Left kidney (tissue), 2 donors: ENCODE measurements around the gene TMEM131. TPM values are rescaled to one million over a fixed set of nuclear protein-coding genes. Genes with fewer than 3 reads are reported as not detected.

Source experiments
- DNase-seq: peaks from one replicate; pipeline ENCODE4 v3.0.0-alpha.2; 2013
- polyA plus RNA-seq: library from polyadenylated mRNA; unstranded; fragments of 120-200 nt; gene quantifications from one replicate; pipeline ENCODE4 v1.2.1, GENCODE V29; 2013; ENCODE audit not compliant: insufficient read length

Gene TMEM131
- polyA plus RNA-seq, 1 donor = 58.1 TPM

DNA sequence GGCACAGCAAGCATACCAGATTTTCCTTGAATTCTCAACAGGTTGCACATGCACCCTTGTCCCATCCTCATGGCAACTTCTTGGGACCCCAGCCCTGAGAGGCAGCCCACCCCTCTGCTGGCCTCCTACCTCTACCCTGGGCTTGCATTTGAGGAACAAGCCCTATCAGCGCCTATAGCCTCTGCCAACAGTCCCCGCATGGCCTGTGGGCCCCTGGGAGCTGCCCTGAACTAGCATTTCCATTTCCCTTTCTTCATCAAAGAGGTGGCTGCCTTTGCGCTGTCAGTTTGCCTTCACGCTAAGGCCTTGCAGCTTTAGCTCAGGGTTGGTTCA lies 287.7 kb downstream of the TMEM131 start:
- no peak for DNase-seq

DNA sequence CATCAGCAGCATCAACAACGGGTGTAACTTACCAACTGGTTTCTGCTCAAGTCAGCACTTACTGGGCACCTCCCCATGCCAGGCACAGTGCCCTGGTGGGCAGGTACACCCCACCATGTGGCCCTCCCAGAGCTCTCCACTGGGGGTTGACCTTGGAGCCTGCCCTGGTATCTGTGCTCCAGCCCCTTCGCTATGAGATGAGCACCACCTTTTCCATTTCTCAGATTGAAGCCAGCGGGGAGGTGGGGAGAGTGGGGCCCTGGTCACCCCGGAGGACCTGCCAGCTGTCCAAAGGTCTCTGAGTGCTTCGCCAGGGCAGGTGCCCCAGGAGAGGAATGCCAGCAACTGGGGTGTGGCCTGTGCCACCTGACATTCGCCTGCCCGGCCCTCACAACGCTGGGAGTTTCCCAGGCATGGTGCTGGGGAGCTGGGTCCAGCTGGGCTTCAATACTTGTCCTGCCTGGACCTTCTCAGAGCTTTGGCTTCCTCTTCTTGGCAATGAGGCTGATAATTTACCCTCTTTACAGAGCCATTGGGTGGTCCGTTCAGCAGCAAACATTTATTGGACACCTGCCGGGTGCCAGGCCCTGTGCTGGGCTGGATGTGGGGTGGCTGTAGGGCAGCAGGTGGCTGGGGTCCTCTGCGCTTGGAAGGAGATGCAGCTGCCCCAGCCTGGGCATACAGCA lies 288.2 kb downstream of the TMEM131 start:
- no peak for DNase-seq

DNA sequence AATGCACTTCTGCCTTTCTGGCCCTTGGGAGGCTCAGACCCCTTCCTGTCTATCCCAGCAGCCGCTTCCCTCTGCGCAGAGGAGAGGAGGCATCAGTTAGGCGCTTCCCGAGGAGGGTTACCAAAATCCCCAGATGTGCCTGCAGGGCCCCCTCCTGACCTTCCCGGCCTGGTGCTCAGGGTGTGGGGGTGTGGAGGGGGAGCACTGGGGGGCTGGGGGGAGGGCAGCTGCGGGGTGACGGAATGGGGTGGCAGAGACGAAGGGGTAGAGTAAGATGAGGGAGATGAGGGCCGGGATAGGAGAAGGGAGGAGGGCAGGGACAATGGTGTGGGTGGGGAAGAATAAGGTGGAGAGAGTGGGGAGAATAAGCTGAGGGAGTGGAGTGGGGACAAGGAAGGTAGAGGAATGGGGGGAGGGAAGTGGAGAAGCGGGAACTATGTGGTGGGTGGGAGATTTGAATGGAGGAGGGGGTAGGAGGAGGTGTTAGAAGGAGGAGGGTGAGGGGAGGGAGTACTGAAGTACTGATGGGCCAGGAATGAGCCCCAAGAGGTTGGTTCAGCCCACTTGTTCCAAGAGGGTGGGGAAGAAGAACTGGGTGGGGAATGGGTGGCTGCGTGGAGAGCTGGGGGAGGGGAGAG lies 288.9 kb downstream of the TMEM131 start:
- no peak for DNase-seq

Other genes starting within 250 kb of the TMEM131 start
- 0.80 TPM for gene VWA3B, start 91.2 kb upstream of the TMEM131 start, polyA plus RNA-seq